Putamen (tissue), 1 donor: Measurements from ENCODE around the gene MAML3.

ENCODE experiments used
- DNase-seq: peaks from one replicate; pipeline ENCODE4 v3.0.0-alpha.2; 2016; ENCODE audit warnings: low spot score

MAML3 gene

DNA sequence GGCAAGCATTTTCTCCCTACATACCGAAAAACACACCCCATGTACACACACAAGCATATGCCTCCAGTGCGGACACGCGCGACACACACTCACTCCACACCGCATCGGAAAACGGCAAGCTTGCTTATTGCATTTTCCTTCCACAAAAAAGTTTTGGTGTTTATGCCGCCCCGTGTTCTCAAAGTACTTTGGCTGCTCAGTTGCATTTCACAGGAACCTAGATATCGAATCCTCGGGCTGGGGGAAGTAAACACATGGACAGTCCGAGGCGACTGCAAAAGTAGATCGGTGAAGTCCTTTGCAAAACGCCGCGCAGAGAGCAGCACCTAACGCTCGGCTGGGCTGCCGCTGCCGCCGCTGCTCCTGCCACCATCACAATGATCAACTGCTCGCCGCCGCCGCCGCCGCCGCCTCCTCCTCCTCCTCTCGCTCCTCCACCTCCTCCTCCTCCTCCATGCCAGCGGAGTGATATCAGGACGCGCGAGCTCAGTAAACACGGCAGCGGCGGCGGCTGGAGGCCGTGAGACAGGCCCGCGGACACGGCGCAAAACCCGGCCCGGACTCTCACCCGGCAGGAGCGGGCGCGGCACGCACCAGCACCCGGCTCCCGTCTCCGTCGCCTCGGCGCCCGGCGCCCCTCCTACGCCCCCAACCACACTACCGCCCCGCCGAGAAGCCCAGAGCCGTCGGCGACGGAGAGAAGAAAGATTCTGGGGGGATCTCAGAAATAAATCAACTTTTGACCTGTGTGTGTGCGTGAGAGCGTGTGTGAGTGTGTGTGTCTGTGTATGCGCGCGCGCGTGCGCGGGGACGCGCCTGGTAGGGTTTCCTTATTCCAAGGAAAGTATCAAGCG lies at the start of gene MAML3:
Gene MAML3, minus strand, starts transcription at position 467 of the 854 bp plus-strand sequence. CDS start 857 bp downstream, outside the sequence.
- DNase-seq = peak; percentile 94

DNA sequence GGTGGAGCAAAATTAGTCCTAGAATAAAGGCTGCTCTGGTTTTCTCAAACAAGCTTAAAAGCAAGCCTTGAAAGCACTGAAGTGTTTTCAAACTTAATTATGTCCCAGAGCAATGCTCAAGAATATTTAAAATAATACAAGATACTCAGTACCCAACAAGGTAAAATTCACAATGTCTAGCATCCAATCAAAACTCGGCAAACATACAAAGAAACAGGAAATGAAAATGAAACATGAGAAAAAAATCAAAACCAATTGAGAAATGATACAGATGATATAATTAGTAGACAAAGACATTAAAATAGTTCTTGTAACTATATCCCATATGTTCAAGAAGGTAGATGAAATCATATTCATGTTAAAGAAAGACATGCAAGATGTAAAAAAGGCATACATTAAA lies 45.0 kb upstream of the MAML3 start:
- DNase-seq = no peak

DNA sequence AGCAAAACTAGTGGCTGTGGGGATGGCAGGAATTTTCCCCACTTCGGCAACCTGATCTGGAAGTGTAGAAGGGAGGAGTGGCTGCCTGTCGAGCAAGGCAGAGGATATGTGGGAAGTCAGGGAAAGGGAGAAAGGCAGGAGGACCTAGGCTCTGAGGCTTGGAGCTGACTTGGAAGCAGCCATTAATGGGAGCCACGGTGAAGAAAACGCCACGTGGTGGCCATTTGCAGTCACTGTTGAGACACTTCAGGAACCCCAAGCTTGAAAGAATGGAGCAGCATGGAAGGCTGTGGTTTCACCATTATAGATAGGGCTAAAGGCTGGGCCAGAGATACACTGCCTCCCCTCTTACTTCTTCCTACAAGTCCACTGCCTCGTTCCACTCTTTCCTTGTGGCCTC lies 41.8 kb upstream of the MAML3 start:
- no peak for DNase-seq

DNA sequence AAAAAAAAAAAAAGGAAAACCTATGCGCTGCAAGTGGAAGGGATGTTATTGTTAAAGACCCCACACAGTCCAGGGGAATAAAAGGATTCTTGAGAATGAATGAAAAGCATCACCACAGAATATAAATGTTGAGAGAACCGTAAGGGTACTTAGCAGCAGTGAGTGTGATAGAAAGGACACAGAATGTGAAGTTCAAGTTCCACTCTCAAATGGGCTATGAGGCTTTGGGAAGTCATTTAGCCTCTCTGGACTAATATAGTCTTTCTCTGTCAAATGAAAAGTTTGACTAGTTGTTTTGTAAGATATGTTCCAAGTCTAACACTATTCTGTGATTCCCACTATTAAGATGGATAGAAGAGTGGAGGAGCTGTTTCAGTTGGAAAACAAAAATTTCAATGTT lies 35.8 kb upstream of the MAML3 start:
- no peak for DNase-seq

DNA sequence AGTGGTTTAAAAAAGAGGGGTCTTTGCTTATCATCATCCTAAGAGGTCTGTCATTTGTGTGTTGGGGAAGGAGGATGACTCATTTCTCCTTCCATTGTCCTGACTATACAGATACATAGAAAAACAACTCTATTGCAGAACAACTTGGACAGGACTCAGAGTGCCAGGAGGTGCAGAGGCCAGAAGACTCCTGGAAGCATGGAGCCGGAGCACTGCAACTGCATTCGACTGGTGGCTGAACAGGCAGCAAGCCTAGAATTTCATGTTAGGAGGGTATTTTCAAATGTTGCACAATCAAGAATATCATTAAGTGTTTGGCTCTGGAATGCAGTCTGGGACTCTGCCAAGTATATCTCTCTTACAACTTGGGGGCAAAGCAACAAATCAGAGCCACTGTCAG lies 35.0 kb upstream of the MAML3 start:
- no peak for DNase-seq

DNA sequence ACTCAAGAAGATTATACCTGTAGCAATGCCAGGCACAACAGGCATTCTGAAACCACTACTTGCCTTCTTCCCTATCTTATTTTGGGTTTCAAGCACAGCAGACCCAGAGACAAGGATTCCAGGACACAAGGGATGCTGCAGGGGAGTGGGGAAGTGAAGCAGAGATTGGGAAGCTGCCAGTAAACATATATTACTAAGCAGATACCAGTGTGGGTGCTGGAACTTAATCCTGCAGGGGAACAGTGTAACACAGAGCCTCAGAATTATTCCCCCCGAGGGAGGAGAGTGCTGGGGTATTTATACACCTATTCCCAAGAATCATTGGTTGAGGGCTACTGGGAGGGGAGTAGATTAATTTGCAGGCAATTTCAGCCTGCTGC lies 33.3 kb upstream of the MAML3 start:
- DNase-seq = no peak

DNA sequence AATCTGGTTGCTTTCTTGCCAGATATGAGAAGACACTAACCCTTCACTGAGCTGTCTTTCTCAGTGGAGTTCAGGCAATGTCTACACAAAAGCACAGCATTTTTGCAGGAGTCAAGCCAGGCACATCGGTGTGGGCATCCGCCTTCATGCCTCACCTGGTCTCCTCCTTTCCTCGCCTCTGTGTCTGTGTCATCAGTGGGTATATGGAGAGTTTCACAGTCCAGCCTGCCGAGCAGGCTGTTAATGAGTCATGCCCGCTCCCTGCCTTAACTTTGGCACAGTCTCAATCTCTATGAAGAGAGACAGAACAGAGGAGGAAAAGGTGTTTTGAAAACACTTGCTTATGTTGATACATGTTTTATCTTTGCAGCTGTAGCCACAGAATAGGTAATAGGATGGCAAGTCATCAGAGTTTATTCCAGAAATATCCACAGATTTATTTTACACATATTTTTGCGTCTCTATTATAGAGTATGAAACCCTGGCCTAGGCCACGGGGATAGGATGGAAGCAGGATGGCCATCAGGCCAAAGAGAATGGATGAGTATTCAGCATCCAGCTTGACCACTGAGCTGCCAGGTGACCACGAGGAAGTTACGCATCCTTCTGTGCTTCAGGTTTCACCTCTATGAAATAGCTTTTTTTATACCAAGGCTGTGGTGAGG lies 32.8 kb upstream of the MAML3 start:
- DNase-seq = no peak

DNA sequence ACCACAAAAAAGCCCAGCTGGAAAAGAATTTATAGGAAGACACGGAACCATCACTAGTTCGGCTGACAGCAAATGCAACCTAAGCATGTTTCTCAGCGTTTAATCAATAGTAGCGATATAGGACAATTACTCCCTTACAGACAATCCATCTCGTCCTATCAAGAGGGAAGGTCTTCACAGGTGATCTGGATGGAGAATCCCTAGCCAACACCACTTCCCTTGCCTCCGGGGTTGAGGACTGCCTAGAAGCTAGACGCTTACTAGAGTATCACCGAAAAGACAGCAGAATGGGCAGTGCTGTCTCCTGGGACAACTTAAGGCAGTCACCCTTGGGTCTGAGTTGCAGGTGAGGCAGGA lies 32.1 kb upstream of the MAML3 start:
- no peak for DNase-seq

DNA sequence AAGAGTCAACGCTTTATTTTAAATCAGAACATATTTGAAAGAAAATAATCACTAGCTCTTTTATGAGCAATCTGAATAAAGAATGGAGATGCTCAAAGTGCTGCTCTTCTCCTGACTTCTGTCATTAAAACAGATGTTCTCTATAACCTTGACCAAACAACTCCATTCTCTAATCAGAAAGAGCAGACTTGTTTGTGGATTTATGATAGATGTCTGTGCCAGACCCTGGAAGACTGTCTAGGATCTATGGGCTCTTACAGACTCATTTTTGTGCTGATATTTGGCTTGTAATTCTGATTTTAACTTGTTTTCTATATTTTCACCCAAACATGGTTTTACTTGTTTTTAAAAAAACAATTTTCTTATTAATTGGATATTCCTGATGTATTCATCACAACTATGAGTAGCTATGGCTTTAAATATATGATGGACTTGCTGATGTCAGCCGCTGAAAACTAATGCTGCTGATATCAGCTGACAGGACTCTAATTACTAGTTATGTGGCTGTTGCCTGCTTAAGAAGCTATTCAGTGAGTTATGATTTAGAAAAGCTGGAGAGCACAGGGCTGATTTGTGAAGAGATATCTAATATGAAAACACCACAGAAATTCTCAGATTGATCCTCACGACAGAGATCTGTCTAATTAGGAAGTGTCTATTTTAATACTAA lies 31.6 kb upstream of the MAML3 start:
- no peak for DNase-seq

DNA sequence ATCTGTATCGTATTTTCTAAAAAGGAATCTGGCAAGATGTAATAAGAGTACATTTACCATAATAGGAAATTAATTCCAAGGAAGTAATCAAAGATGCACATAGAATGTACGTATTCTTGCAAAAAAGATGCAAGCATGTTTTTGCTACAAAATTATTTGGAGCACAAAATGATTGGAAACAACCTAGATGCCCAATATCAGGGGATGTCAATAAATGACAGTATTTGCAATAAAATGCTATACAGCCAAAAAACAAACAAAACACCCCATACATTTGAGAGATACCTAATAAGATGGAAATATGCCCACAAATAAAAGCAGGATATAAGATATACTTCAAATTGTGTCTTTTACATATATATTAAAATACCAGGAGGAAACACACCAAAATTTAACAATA lies 29.3 kb upstream of the MAML3 start:
- DNase-seq = no peak

DNA sequence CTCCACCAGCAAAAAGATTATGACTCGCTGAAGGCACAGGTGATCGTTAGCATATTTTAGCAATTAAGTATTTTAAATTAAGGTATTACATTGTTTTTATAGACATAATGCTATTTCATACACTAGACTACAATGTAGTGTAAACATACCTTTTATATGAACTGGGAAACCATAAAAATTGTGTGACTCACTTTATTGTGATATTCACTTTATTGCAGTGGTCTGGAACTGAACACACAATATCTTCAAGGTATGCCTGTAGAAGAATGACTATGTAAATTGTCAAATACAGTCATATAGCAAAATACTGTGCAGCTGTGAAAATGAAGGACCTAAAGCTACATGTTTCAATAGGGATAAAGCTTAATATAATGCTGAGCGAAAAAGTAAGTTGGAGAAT lies 26.6 kb upstream of the MAML3 start:
- DNase-seq = no peak

DNA sequence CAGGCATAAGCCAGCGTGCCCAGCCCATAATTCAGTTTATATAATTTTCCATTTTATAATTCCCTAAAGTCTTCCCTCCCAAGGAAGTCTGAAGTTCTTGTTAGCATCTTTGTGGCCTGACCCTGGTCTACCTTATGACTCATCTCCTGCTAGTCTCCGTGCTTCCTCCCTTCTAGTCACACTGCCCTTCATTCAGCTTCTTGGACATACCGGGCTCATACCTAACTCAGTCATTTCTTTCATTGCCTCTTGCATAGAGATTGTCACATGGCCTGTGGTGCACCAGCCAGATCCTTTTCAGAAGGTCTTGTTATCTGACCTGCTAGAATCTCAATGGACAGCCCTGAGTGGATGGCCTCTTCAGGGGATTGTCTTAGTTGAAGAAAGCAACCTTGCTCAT lies 22.8 kb upstream of the MAML3 start:
- no peak for DNase-seq

DNA sequence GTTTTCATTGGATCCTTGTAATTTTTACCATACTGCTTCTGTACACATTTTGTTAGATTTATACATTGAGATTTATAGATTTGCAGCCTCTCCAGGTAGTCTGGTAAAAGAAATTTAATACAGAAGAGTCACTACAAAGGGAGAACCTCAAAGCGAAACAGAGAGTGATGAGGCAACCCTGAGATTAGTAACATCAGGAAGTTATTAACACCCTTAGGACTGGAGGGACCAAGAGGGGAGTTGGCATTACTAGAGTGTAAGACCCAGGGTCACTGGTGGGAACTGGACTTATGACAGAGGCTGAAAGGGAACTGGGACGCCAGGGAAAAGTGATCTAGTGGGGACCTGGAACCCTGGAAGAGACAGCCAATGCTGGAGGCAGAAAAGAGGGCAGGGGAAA lies 20.6 kb upstream of the MAML3 start:
- no peak for DNase-seq

DNA sequence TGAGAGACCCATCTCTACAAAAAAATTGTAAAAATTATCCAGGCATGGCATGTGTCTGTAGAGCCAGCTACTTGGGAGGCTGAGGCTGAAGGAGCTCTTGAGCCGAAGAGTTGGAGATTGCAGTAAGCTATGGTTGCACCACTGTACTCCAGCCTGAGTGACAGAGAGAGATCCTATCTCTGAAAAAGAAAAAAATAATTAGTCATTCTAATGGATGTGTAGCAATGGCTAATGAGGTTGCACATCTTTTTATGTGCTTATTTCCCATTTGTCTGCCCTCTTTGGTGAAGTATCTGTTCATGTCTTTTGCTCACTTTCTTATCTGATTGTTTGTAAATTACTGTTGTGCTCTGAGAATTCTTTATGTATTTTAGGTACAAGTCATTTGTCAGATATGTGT lies 19.0 kb upstream of the MAML3 start:
- no peak for DNase-seq

DNA sequence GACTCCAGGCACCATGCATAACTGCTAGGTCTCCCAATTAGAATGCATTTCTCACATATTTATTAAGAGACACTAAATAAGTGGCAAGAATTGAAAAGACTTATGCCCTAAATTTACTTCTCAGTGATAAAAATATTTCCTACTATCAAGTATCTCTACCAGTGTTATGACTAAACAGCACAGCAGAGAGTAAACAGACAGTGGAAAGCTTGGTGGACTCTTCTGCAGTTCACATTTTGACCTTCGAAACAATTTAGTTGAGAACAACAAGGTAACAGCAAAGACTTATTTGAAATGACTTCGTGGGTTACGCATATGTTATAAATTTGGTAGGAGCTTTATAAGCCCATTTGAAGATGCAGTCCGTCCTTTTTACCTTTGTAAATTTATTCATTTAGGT lies 16.3 kb upstream of the MAML3 start:
- DNase-seq = no peak

DNA sequence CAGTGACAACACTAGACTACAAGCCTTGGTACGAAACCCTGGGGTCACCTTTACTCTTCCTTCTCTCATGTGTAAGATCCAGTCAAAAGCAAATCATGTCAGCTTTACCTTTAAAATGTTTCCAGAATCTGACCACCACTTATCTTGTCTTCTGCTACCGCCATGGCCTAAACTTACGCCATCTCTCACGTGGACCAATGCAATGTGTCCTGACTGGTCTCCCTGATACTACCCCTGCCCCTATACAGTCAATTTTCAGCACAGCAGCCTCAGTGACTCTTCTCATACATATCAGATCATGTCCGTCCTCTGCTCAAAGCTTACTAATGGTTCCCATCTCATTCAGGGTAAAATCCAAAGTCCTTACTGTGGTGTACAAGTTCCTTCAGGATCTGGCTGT lies 15.0 kb upstream of the MAML3 start:
- DNase-seq = no peak

DNA sequence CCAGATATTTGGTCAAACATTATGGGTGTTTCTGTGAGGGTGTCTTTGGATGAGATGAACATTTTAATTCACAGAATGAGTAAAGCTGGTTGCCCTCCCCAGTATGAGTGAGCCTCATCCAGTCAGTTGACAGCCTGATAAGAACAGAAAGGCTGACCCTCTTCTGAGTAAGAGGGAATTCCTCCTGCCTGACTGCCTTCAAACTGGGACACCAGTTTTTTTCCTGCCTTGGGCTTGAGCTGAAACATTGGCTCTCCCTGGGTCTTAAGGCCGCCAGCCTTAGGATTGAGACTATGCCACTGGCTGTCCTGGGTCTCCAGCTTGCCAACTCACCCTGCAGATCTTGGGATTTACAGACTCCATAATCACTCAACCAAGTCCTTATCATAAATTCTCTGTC lies 14.5 kb upstream of the MAML3 start:
- DNase-seq = no peak

DNA sequence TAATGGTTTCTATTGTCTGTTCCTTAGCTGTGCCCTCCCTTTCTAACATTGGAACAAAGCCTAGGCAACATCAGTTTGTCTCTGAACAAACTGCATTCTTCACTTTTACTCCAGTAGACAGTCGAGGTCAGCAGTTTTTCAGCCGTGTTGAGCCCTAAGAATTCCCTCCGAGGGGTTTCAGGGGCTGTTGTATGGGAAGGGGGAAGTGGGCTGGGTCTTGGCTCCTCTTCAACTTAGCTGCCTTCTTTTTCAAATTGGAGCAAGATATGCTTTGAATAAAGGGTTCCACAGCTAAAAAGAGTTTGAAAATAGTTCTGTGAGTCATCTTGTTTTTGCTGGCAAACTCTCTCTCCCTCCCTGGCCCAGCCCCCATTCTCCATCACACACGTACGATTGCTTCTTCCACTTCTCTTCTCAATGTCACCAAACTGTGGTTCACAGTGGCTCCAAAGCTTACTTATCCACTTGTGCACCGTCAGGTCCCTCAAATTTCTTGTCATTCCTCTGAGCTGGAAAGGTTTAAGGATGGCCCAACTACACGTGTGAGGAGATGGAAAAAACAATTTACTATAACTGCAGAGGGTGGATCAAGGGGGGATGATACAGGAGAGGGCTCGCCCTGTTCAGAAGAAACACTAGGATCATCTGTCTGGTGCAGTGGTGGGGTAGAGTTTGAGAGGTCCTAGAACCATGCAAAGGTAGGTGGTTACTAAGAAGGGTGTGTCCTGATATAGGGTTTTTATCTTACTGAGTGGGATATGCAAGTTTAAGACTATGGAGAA lies 9.2 kb upstream of the MAML3 start:
- DNase-seq = no peak

DNA sequence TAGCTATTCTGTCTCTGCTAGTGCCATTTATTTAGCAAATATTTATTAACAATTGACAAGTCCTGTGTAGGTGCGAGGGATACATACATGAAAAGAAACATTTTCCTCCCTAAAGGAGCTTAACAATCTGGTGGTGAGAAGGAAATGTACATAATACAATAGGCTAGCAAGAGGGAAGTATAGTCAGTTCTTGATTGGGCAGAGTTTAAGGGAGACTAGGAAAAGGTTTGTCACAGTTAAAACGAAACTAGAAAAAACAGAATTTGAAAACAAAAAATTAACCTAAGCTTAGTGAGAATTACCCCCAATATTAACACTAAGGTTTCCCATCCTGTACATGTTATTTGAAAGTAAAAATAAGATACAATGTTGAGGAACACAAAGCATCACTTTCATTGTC lies 8.6 kb upstream of the MAML3 start:
- DNase-seq = no peak

DNA sequence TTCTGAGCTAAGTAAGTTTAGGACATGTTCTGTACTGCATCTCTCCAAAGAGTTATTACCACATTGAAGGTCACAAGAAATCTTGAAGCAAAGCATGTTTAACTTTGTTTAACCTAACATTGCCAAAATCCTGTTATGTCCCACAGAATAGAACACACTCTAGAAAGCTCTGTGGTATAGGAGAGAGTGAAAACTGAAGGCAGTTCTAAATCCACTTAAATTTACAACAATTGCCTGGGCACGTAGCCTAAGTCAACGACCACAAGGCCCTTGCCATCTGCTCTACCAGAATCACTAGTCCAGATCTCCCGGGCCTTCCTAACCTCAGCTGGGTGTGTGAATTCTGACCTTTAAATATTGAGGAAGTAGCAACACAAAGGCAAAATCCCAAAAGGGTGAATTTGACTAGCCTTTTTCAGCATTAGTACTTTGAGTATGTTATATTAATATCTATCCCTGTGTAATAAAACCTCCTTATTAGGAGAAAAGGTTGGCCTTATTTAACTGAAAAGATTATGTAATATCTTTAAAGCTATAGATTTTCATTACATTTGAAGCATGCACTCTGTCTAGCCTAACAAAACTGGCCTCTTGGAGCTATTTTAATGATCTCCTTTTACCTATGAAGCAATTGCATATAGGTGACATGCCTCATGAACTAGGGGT lies 4.5 kb upstream of the MAML3 start:
- no peak for DNase-seq

DNA sequence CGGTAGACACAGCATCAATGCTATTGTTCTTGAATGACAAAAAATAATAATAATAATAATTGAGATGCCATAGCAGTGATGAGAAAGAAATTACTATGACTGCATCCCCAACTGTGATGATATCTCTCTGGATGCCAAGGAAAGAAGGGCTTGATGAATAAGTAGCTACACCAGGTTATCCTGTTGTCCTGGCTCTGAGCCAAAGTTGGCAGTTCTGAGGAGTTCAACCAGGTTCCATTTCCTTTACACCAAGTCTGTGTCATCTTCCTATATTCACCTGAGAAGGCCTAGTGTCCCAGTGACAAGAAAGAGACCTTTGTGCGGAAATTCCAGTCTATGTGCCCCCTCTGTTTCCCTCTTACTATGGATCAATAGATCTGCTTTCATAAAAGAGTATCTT lies 3.4 kb upstream of the MAML3 start:
- no peak for DNase-seq
